ENCODE data around the gene ANKS1A.

- no peak for TF ChIP-seq CTCF (IDR thresholded peaks at IDR 0.05 in 4 of 5, conservative IDR thresholded peaks at IDR 0.05 in 1 of 5)
- TF ChIP-seq POLR2A (IDR thresholded peaks at IDR 0.05), result no peak
Observed at GRCh38 chr6:34872332-34872731, 16.7 kb upstream of the ANKS1A start.
